Lung (tissue), 12 donors: ENCODE results near the gene CGB1. TPM values are rescaled to one million over a fixed set of nuclear protein-coding genes. Genes with fewer than 3 reads are reported as not detected.

Source experiments
- ATAC-seq: fragments of 200-7000 bp; cut with Tn5 transposase; one replicate; pipeline ENCODE4 v1.9.1; 2020; ENCODE audit warnings: moderate number of reproducible peaks; ENCODE audit not compliant: insufficient read depth, low FRiP score
- DNase-seq, 3 donors: peaks; one replicate each; pipeline ENCODE4 v3.0.0-alpha.2; 2013 to 2017
- H3K27ac ChIP-seq, 2 donors: one replicate each; pipeline ENCODE4 v1.5.1; 2013; ENCODE audit warnings: mild to moderate bottlenecking in 2 of 2, moderate library complexity in 2 of 2, control low read depth in 1 of 2, inconsistent platforms in 1 of 2, low read depth in 1 of 2, low read length in 1 of 2
- H3K27me3 ChIP-seq, 3 donors: one replicate each; pipeline ENCODE4 v1.5.1; 2013; ENCODE audit warnings: low read length in 2 of 3; ENCODE audit not compliant: control insufficient read depth in 3 of 3, insufficient read depth in 3 of 3
- H3K36me3 ChIP-seq, 4 donors: one replicate each; pipeline ENCODE4 v1.5.1; 2013; ENCODE audit warnings: low read length in 4 of 4, mild to moderate bottlenecking in 1 of 4, moderate library complexity in 1 of 4; ENCODE audit not compliant: control insufficient read depth in 4 of 4, insufficient read depth in 4 of 4
- H3K4me1 ChIP-seq, 5 donors: one replicate each; pipeline ENCODE4 v1.5.1; 2013; ENCODE audit warnings: low read length in 5 of 5, mild to moderate bottlenecking in 2 of 5, moderate library complexity in 1 of 5; ENCODE audit not compliant: control insufficient read depth in 5 of 5, insufficient read depth in 5 of 5
- H3K4me3 ChIP-seq: one replicate; pipeline ENCODE4 v1.5.1; 2013; ENCODE audit warnings: mild to moderate bottlenecking, control low read depth, moderate library complexity
- H3K9ac ChIP-seq, 2 donors: one replicate each; pipeline ENCODE4 v1.5.1; 2013; ENCODE audit warnings: low read length in 2 of 2, control low read depth in 1 of 2; ENCODE audit not compliant: insufficient read depth in 1 of 2
- H3K9me3 ChIP-seq, 4 donors: one replicate each; pipeline ENCODE4 v1.5.1; 2013; ENCODE audit warnings: low read length in 3 of 4, mild to moderate bottlenecking in 1 of 4, moderate library complexity in 1 of 4; ENCODE audit not compliant: control insufficient read depth in 4 of 4, insufficient read depth in 3 of 4
- WGBS, 2 donors: extraction: QIAGEN DNeasy Blood & Tissue Kit; methylation state at CpG; one replicate each; pipeline ENCODE4 v1.1.7; 2013; 5-methylcytosine and 5-hydroxymethylcytosine counted together
- polyA plus RNA-seq, 2 donors: library from polyadenylated mRNA; stranded (reverse); fragments of 200-250 nt; gene quantifications; one replicate each; pipeline ENCODE4 v1.2.1, GENCODE V29; 2013
- total RNA-seq, 2 donors: library from RNA; depleted of rRNA in 1 of 2; stranded (reverse); fragments of >200 nt in 1 of 2; gene quantifications; one replicate each; pipeline ENCODE4 v1.2.1, GENCODE V29; 2014 to 2021
- TF ChIP-seq, protein P1 (sequence below): IDR thresholded peaks from 2 replicates; pipeline ENCODE4 v1.5.1; 2012; ENCODE audit warnings: mild to moderate bottlenecking; ENCODE audit errors: control extremely low read depth, extremely low read depth
- donor health status: control.
- donor health status: control.
- donor health status: Bipolar disorder and iron deficiency.
- donor health status: healthy.
- donor health status: DM: yes; HTN: yes; CAD: no.

Gene CGB1
- total and polyA plus RNA-seq, 4 donors: not detected

GRCh38 chr19:48999481-49000325 is 37.0 kb downstream of the CGB1 start:
- H3K4me3 ChIP-seq: no peak overlapping the region
- WGBS, 2 donors: 61 to 71% methylated on average over 16 of the region's 16 CpGs

GRCh38 chr19:48997972-48998371 is 38.7 kb downstream of the CGB1 start:
- 70 to 86% methylated on average over 5 of the region's 5 CpGs for WGBS, 2 donors
- no peak for ATAC-seq

More at GRCh38 chr19:48999481-49000325, 37.0 kb downstream of the CGB1 start:
- Histone ChIP-seq H3K36me3 (peaks cover 5 to 12% (median 8%) of the 10 kb centered on the region in 4 donors), H3K9me3 (no peaks in the 10 kb centered on the region), H3K27me3 (no peaks in the 10 kb centered on the region), H3K27ac (no peak overlapping the region), H3K4me1 (peaks cover 0 to 4% (median 0%) of the 10 kb centered on the region in 5 donors), H3K9ac (no peak overlapping the region)
- TF ChIP-seq, protein P1, sequence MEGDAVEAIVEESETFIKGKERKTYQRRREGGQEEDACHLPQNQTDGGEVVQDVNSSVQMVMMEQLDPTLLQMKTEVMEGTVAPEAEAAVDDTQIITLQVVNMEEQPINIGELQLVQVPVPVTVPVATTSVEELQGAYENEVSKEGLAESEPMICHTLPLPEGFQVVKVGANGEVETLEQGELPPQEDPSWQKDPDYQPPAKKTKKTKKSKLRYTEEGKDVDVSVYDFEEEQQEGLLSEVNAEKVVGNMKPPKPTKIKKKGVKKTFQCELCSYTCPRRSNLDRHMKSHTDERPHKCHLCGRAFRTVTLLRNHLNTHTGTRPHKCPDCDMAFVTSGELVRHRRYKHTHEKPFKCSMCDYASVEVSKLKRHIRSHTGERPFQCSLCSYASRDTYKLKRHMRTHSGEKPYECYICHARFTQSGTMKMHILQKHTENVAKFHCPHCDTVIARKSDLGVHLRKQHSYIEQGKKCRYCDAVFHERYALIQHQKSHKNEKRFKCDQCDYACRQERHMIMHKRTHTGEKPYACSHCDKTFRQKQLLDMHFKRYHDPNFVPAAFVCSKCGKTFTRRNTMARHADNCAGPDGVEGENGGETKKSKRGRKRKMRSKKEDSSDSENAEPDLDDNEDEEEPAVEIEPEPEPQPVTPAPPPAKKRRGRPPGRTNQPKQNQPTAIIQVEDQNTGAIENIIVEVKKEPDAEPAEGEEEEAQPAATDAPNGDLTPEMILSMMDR: peak; percentile 45
- peak; percentile 37 to 66 (median 47) for DNase-seq
- ATAC-seq: no peak

GRCh38 chr19:48994035-48994386 is 42.7 kb downstream of the CGB1 start:
- WGBS, 2 donors: 2% methylated on average over 13 of the region's 13 CpGs
- no peak for ATAC-seq
- TF ChIP-seq, protein P1: no peak

More at GRCh38 chr19:48997972-48998371, 38.7 kb downstream of the CGB1 start:
- Histone ChIP-seq H3K27ac (no peak overlapping the region), H3K27me3 (no peaks in the 10 kb centered on the region), H3K4me3 (no peak overlapping the region), H3K4me1 (peaks cover 0 to 11% (median 4%) of the 10 kb centered on the region in 5 donors), H3K36me3 (peaks cover 0 to 3% (median under 1%) of the 10 kb centered on the region in 4 donors), H3K9ac (no peak overlapping the region), H3K9me3 (no peaks in the 10 kb centered on the region)
- no peak for DNase-seq
- TF ChIP-seq, protein P1: no peak

More at GRCh38 chr19:48994035-48994386, 42.7 kb downstream of the CGB1 start:
- peaks cover 4 to 22% (median 10%) of the 10 kb centered on the region in 5 donors for H3K4me1 ChIP-seq
- H3K4me3 ChIP-seq: peak overlapping the region; percentile 63
- peaks cover 0 to 10% (median 2%) of the 10 kb centered on the region in 4 donors for H3K36me3 ChIP-seq
- no peaks in the 10 kb centered on the region for H3K9me3 ChIP-seq
- peak overlapping the region; percentile 27 to 85 for H3K27ac ChIP-seq
- DNase-seq: no peak
- peak overlapping the region; percentile 63 to 77 for H3K9ac ChIP-seq
- H3K27me3 ChIP-seq: no peaks in the 10 kb centered on the region
